RWPE2 (cell line): ENCODE measurements around the gene NAP1L4.
A peak's percentile ranks its signal among the peaks of the same experiment; 100 is the strongest.

Experiments
- ATAC-seq: fragments of 200-7000 bp; cut with Tn5 transposase; 3 replicates; pipeline ENCODE4 v1.9.1; 2021; ENCODE audit warnings: low read depth
- DNase-seq: peaks from one replicate; pipeline ENCODE4 v3.0.0-alpha.2; 2020; ENCODE audit warnings: low spot score
- H3K27ac ChIP-seq: fragments of 450-650 bp; 2 replicates; pipeline ENCODE4 v1.5.1; 2017; ENCODE audit warnings: mild to moderate bottlenecking; ENCODE audit not compliant: poor library complexity, severe bottlenecking
- H3K27me3 ChIP-seq: fragments of 250-450 bp; sonication (Bioruptor Pico); 2 replicates; pipeline ENCODE4 v1.5.1; 2021; ENCODE audit warnings: mild to moderate bottlenecking, moderate library complexity; ENCODE audit not compliant: insufficient read depth, poor library complexity, severe bottlenecking
- H3K36me3 ChIP-seq: fragments of 250-450 bp; sonication (Bioruptor Pico); 2 replicates; pipeline ENCODE4 v1.5.1; 2020; ENCODE audit warnings: low read depth, mild to moderate bottlenecking, moderate library complexity
- H3K4me1 ChIP-seq: fragments of 250-450 bp; sonication (Bioruptor Pico); 2 replicates; pipeline ENCODE4 v1.5.1; 2021; ENCODE audit warnings: mild to moderate bottlenecking, moderate library complexity; ENCODE audit not compliant: insufficient read depth, poor library complexity, severe bottlenecking
- H3K4me3 ChIP-seq: fragments of 250-450 bp; sonication (Bioruptor Pico); 2 replicates; pipeline ENCODE4 v1.5.1; 2021; ENCODE audit warnings: mild to moderate bottlenecking, moderate library complexity; ENCODE audit not compliant: severe bottlenecking
- H3K9me3 ChIP-seq: fragments of 250-450 bp; sonication (Bioruptor Pico); 2 replicates; pipeline ENCODE4 v1.5.1; 2021; ENCODE audit warnings: mild to moderate bottlenecking, moderate library complexity; ENCODE audit not compliant: severe bottlenecking
- TF ChIP-seq, protein P1 (sequence below): fragments of 450-650 bp; IDR thresholded peaks from one replicate; pipeline ENCODE4 v1.5.1; 2017; ENCODE audit warnings: mild to moderate bottlenecking, moderate library complexity; ENCODE audit not compliant: poor library complexity, severe bottlenecking

NAP1L4 gene

DNA sequence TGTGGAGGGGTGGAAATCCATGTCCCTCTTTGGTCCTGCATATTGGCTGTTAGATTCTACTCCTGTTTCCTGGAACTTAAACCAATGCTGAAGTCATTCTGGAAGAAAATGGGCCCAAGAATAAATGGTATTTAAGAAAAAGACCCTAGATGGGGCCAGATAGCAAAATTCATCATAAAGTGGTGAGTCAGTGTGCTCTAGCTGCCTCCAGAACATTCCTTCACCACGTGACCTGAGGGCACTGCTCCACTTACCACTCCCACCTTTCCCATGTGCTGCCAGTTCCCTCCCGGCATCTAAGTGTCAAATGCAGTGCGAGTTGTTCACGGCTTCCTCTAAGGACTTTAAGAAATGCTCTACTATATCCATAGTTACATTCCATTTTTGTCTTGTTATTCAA, 30.9 kb upstream of the NAP1L4 start:
- H3K36me3 ChIP-seq = peaks cover 87% of the 10 kb centered on the region
- H3K4me1 ChIP-seq = peaks cover 17% of the 10 kb centered on the region
- ATAC-seq (peak; percentile 62), DNase-seq (no peak)
- no peaks in the 10 kb centered on the region for H3K27me3 ChIP-seq
- TF ChIP-seq, protein P1, sequence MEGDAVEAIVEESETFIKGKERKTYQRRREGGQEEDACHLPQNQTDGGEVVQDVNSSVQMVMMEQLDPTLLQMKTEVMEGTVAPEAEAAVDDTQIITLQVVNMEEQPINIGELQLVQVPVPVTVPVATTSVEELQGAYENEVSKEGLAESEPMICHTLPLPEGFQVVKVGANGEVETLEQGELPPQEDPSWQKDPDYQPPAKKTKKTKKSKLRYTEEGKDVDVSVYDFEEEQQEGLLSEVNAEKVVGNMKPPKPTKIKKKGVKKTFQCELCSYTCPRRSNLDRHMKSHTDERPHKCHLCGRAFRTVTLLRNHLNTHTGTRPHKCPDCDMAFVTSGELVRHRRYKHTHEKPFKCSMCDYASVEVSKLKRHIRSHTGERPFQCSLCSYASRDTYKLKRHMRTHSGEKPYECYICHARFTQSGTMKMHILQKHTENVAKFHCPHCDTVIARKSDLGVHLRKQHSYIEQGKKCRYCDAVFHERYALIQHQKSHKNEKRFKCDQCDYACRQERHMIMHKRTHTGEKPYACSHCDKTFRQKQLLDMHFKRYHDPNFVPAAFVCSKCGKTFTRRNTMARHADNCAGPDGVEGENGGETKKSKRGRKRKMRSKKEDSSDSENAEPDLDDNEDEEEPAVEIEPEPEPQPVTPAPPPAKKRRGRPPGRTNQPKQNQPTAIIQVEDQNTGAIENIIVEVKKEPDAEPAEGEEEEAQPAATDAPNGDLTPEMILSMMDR = no peak
- H3K9me3 ChIP-seq = no peaks in the 10 kb centered on the region
- peak overlapping the region; percentile 47 for H3K27ac ChIP-seq
- no peak overlapping the region for H3K4me3 ChIP-seq

DNA sequence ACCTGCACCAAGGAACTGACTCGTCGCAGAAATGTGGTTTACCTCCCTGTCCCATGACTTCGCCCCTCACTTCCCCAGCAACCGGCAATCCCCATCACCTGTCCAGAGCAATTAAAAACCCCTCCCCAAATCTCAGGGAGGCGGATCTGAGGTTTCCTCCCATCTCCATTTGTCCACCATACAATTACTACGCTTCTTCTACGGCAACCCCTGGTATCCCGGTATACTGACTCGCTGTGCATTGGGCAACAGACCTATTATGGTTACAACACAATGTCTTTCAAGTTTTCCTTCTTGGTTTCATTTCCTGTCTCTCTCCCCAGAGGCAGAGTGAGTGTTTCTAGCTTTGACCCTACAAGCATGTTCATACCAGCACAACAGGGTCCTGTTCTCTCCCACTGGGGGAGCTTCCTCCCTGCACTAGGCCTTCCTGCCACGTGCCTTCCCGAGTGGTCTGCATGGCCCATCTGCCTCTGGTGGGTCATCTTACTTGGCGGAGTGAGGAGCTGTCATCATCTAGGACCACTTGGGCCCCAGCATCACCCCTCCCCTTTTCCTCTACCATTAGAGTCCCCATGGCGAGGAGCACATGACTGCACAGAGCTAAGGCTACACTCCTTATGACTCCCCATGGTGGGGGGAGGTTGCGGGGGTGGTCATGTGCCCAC, 30.3 kb upstream of the NAP1L4 start:
- Histone ChIP-seq H3K9me3 (no peaks in the 10 kb centered on the region), H3K4me1 (peaks cover 17% of the 10 kb centered on the region), H3K4me3 (no peak overlapping the region), H3K36me3 (peaks cover 91% of the 10 kb centered on the region), H3K27me3 (no peaks in the 10 kb centered on the region), H3K27ac (peak overlapping the region; percentile 47)
- DNase-seq = no peak
- TF ChIP-seq, protein P1 = no peak
- ATAC-seq = peak; percentile 54; the same call in 2 of the 3 replicates

DNA sequence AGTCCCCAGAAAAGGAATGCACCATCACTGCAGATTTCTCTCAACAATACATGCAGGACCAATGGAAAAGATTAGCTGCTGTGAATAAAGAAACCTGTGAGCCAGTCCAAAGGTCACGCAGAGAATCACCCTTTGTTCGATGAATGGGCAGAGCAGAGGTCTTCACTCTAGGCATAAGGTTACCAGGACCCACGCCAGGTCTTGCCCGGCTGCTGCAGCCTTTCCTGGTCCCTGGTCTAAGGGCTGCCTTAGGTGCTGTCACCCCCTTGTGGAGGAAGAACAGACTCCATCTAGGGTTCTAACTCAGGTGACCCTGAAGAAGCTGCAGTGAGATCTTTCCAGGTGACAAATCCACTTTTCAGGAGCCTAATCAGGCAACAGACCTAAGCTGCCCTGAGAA, 29.0 kb upstream of the NAP1L4 start:
- H3K27ac ChIP-seq = no peak overlapping the region
- H3K27me3 ChIP-seq = no peaks in the 10 kb centered on the region
- ATAC-seq (peak; percentile 68), DNase-seq (no peak)
- H3K4me3 ChIP-seq = no peak overlapping the region
- TF ChIP-seq, protein P1 = peak; percentile 67
- H3K9me3 ChIP-seq = no peaks in the 10 kb centered on the region
- peaks cover 91% of the 10 kb centered on the region for H3K36me3 ChIP-seq
- H3K4me1 ChIP-seq = peaks cover 17% of the 10 kb centered on the region

DNA sequence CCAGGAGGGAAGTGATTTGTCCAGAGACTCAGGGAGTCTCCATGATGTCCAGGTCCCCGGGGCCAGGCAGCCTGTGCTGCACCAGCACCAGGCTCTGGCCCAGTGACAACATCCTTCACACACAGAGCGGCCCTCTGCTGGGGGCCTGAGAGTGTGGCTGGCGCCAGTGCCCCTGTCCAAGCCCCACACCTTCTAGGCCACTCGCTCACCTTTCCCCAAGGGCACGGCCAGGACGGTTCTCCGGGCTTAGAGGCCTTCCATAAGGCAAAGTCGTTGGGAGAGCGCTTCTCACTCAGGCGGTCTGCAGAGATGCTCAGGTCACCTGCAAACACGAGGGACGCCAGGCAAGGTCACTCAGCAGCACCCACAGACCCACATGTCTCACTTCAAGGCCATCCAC, 27.9 kb upstream of the NAP1L4 start:
- Histone ChIP-seq H3K9me3 (no peaks in the 10 kb centered on the region), H3K27ac (no peak overlapping the region), H3K4me3 (no peak overlapping the region), H3K27me3 (no peaks in the 10 kb centered on the region), H3K4me1 (peaks cover 17% of the 10 kb centered on the region), H3K36me3 (peaks cover 91% of the 10 kb centered on the region)
- DNase-seq = no peak
- TF ChIP-seq, protein P1 = no peak
- no peak for ATAC-seq

DNA sequence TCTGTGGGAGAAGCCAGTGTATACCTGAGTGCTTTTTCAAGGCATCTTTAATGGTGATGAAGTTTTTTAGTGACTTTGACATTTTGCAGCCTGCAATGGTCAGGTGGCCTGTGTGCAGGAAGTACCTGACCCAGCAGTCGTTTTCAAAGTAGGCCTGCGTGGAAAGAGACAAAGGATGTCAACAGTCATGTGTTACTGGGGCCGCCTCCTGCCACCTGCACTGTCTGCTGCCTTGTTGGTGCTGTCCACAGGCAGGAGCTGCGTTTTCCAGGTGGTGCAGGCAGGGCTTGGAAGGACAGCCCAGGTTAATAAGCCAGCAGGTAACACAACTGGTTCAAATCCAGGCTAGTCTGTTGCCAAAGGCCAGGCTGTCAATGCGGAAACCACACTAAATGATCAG, 26.5 kb upstream of the NAP1L4 start:
- no peak overlapping the region for H3K4me3 ChIP-seq
- H3K36me3 ChIP-seq = peaks cover 92% of the 10 kb centered on the region
- no peak overlapping the region for H3K27ac ChIP-seq
- no peaks in the 10 kb centered on the region for H3K27me3 ChIP-seq
- no peaks in the 10 kb centered on the region for H3K9me3 ChIP-seq
- TF ChIP-seq, protein P1 = no peak
- peaks cover 15% of the 10 kb centered on the region for H3K4me1 ChIP-seq
- DNase-seq (no peak), ATAC-seq (no peak)
